Measurements from ENCODE around the gene DHRS7B.

DNA sequence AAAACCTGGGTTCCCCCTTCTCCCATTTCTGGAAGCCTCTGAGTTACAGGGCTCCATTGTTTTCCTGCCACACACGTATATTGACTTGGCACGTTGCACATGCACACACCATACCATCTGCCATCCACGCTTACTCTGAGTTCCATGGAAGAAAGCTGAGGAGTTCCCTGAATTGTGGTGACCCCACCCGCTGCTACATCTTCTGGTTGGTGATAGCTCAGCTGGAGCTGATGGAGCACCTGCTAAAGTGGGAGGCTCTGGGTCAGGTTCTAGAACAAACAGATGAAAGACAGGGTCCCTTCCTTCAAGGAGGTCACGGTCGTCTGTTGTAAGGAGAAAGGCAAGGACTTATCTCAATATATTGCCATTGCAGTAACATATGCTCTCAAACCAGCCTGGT, 46.1 kb downstream of the DHRS7B start:
- TF ChIP-seq, protein P1, sequence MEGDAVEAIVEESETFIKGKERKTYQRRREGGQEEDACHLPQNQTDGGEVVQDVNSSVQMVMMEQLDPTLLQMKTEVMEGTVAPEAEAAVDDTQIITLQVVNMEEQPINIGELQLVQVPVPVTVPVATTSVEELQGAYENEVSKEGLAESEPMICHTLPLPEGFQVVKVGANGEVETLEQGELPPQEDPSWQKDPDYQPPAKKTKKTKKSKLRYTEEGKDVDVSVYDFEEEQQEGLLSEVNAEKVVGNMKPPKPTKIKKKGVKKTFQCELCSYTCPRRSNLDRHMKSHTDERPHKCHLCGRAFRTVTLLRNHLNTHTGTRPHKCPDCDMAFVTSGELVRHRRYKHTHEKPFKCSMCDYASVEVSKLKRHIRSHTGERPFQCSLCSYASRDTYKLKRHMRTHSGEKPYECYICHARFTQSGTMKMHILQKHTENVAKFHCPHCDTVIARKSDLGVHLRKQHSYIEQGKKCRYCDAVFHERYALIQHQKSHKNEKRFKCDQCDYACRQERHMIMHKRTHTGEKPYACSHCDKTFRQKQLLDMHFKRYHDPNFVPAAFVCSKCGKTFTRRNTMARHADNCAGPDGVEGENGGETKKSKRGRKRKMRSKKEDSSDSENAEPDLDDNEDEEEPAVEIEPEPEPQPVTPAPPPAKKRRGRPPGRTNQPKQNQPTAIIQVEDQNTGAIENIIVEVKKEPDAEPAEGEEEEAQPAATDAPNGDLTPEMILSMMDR (IDR thresholded peaks at IDR 0.05; ENCODE audit: low read depth, low read length, missing input control) = no peak
- no peak for TF ChIP-seq RAD21 (IDR thresholded peaks at IDR 0.05)
- no peak for TF ChIP-seq GABPA (IDR thresholded peaks at IDR 0.05 in 1 of 2, conservative IDR thresholded peaks at IDR 0.05 in 1 of 2)
- TF ChIP-seq TAF1 (conservative IDR thresholded peaks at IDR 0.05) = no peak
- TF ChIP-seq YY1 (IDR thresholded peaks at IDR 0.05) = no peak
- no peak for TF ChIP-seq SP1 (IDR thresholded peaks at IDR 0.05)
- TF ChIP-seq HNF4G (IDR thresholded peaks at IDR 0.05) = no peak
- TF ChIP-seq, protein P2, sequence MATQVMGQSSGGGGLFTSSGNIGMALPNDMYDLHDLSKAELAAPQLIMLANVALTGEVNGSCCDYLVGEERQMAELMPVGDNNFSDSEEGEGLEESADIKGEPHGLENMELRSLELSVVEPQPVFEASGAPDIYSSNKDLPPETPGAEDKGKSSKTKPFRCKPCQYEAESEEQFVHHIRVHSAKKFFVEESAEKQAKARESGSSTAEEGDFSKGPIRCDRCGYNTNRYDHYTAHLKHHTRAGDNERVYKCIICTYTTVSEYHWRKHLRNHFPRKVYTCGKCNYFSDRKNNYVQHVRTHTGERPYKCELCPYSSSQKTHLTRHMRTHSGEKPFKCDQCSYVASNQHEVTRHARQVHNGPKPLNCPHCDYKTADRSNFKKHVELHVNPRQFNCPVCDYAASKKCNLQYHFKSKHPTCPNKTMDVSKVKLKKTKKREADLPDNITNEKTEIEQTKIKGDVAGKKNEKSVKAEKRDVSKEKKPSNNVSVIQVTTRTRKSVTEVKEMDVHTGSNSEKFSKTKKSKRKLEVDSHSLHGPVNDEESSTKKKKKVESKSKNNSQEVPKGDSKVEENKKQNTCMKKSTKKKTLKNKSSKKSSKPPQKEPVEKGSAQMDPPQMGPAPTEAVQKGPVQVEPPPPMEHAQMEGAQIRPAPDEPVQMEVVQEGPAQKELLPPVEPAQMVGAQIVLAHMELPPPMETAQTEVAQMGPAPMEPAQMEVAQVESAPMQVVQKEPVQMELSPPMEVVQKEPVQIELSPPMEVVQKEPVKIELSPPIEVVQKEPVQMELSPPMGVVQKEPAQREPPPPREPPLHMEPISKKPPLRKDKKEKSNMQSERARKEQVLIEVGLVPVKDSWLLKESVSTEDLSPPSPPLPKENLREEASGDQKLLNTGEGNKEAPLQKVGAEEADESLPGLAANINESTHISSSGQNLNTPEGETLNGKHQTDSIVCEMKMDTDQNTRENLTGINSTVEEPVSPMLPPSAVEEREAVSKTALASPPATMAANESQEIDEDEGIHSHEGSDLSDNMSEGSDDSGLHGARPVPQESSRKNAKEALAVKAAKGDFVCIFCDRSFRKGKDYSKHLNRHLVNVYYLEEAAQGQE (IDR thresholded peaks at IDR 0.05) = no peak
- TF ChIP-seq MAX (IDR thresholded peaks at IDR 0.05) = no peak
- TF ChIP-seq EGR1 (IDR thresholded peaks at IDR 0.05; ENCODE audit: low read depth in 2 of 2) = no peak

All from liver (tissue), 3 donors.